ENCODE measurements around the gene RORC. TPM values are rescaled to one million over a fixed set of nuclear protein-coding genes. Genes with fewer than 3 reads are reported as not detected.

The RORC gene
- total RNA-seq, 1 donor from 2014 or later = not detected

GRCh38 chr1:151825751-151826660 is 5.6 kb downstream of the RORC start:
- DNase-seq (ENCODE audit: low read depth) = no peak
- Histone ChIP-seq H3K27ac (ENCODE audit: low read depth, low read length) (no peak overlapping the region), H4K20me1 (ENCODE audit: insufficient read depth, low read length) (no peaks in the 10 kb centered on the region), H3K27me3 (ENCODE audit: insufficient read depth, low read length) (peaks cover 2% of the 10 kb centered on the region), H3K9ac (ENCODE audit: low read length) (no peak overlapping the region), H3K4me1 (ENCODE audit: insufficient read depth, low read length) (no peaks in the 10 kb centered on the region), H3K79me2 (ENCODE audit: insufficient read depth, low read length) (no peaks in the 10 kb centered on the region), H2AFZ (ENCODE audit: low read depth, low read length) (no peak overlapping the region), H3K9me3 (ENCODE audit: insufficient read depth, low read depth, low read length) (no peaks in the 10 kb centered on the region), H3K4me2 (ENCODE audit: low read length) (no peak overlapping the region), H3K36me3 (ENCODE audit: insufficient read depth, low read length) (no peaks in the 10 kb centered on the region), H3K4me3 (ENCODE audit: insufficient read depth, low read depth, low read length) (no peak overlapping the region)
- Mint-ChIP-seq H3K4me1 (ENCODE audit: low read depth, unreplicated experiment) (peaks cover 13% of the 10 kb centered on the region), H3K36me3 (ENCODE audit: low read depth, unreplicated experiment) (no peaks in the 10 kb centered on the region), H3K27me3 (ENCODE audit: low read depth, unreplicated experiment) (peaks cover 44% of the 10 kb centered on the region), H3K27ac (ENCODE audit: unreplicated experiment) (no peak overlapping the region), H3K4me3 (ENCODE audit: unreplicated experiment) (no peak overlapping the region), H3K9me3 (ENCODE audit: unreplicated experiment) (peaks cover 3% of the 10 kb centered on the region)
- no peak for FAIRE-seq
- TF ChIP-seq CTCF (IDR thresholded peaks at IDR 0.05; ENCODE audit: insufficient read depth, low read depth, low read length) (no peak), EZH2 (IDR thresholded peaks at IDR 0.05; ENCODE audit: insufficient read depth, low read length) (no peak)

GRCh38 chr1:151825204-151825603 is 6.4 kb downstream of the RORC start:
- peaks cover 2% of the 10 kb centered on the region for H3K36me3 Mint-ChIP-seq (ENCODE audit: low read depth, unreplicated experiment)
- no peak for DNase-seq (ENCODE audit: low read depth)
- no peak overlapping the region for H3K27ac ChIP-seq (ENCODE audit: low read depth, low read length)
- no peak overlapping the region for H3K4me3 ChIP-seq (ENCODE audit: insufficient read depth, low read depth, low read length)
- H3K9me3 Mint-ChIP-seq (ENCODE audit: unreplicated experiment) = peaks cover 3% of the 10 kb centered on the region
- H3K4me2 ChIP-seq (ENCODE audit: low read length) = no peak overlapping the region
- no peak for TF ChIP-seq CTCF (IDR thresholded peaks at IDR 0.05; ENCODE audit: insufficient read depth, low read depth, low read length)
- no peak for TF ChIP-seq EZH2 (IDR thresholded peaks at IDR 0.05; ENCODE audit: insufficient read depth, low read length)
- peaks cover 2% of the 10 kb centered on the region for H3K27me3 ChIP-seq (ENCODE audit: insufficient read depth, low read length)
- H3K9ac ChIP-seq (ENCODE audit: low read length) = no peak overlapping the region
- H3K9me3 ChIP-seq (ENCODE audit: insufficient read depth, low read depth, low read length) = no peaks in the 10 kb centered on the region
- no peak overlapping the region for H2AFZ ChIP-seq (ENCODE audit: low read depth, low read length)
- no peaks in the 10 kb centered on the region for H3K36me3 ChIP-seq (ENCODE audit: insufficient read depth, low read length)
- H3K27ac Mint-ChIP-seq (ENCODE audit: unreplicated experiment) = no peak overlapping the region
- FAIRE-seq = no peak
- no peaks in the 10 kb centered on the region for H4K20me1 ChIP-seq (ENCODE audit: insufficient read depth, low read length)
- H3K79me2 ChIP-seq (ENCODE audit: insufficient read depth, low read length) = no peaks in the 10 kb centered on the region
- H3K4me1 ChIP-seq (ENCODE audit: insufficient read depth, low read length) = no peaks in the 10 kb centered on the region
- H3K27me3 Mint-ChIP-seq (ENCODE audit: low read depth, unreplicated experiment) = peaks cover 48% of the 10 kb centered on the region
- no peak overlapping the region for H3K4me3 Mint-ChIP-seq (ENCODE audit: unreplicated experiment)
- H3K4me1 Mint-ChIP-seq (ENCODE audit: low read depth, unreplicated experiment) = peaks cover 13% of the 10 kb centered on the region

- Mint-ChIP-seq H3K27me3 (ENCODE audit: low read depth, unreplicated experiment) (peaks cover 55% of the 10 kb centered on the region), H3K36me3 (ENCODE audit: low read depth, unreplicated experiment) (peaks cover 2% of the 10 kb centered on the region), H3K4me3 (ENCODE audit: unreplicated experiment) (no peak overlapping the region), H3K4me1 (ENCODE audit: low read depth, unreplicated experiment) (peaks cover 6% of the 10 kb centered on the region), H3K9me3 (ENCODE audit: unreplicated experiment) (peaks cover 3% of the 10 kb centered on the region), H3K27ac (ENCODE audit: unreplicated experiment) (no peak overlapping the region)
- Histone ChIP-seq H3K9me3 (ENCODE audit: insufficient read depth, low read depth, low read length) (no peaks in the 10 kb centered on the region), H3K36me3 (ENCODE audit: insufficient read depth, low read length) (no peaks in the 10 kb centered on the region), H3K79me2 (ENCODE audit: insufficient read depth, low read length) (no peaks in the 10 kb centered on the region), H3K4me2 (ENCODE audit: low read length) (no peak overlapping the region), H3K27me3 (ENCODE audit: insufficient read depth, low read length) (peaks cover 2% of the 10 kb centered on the region), H3K4me3 (ENCODE audit: insufficient read depth, low read depth, low read length) (no peak overlapping the region), H2AFZ (ENCODE audit: low read depth, low read length) (no peak overlapping the region), H4K20me1 (ENCODE audit: insufficient read depth, low read length) (no peaks in the 10 kb centered on the region), H3K4me1 (ENCODE audit: insufficient read depth, low read length) (no peaks in the 10 kb centered on the region), H3K27ac (ENCODE audit: low read depth, low read length) (no peak overlapping the region), H3K9ac (ENCODE audit: low read length) (no peak overlapping the region)
- FAIRE-seq (no peak), DNase-seq (ENCODE audit: low read depth) (no peak)
- no peak for TF ChIP-seq CTCF (IDR thresholded peaks at IDR 0.05; ENCODE audit: insufficient read depth, low read depth, low read length)
- TF ChIP-seq EZH2 (IDR thresholded peaks at IDR 0.05; ENCODE audit: insufficient read depth, low read length) = no peak
Observed at GRCh38 chr1:151823175-151823574, 8.4 kb downstream of the RORC start.
